HepG2 (cell line): ENCODE measurements around the gene FCER1G. TPM values are rescaled to one million over a fixed set of nuclear protein-coding genes. Genes with fewer than 3 reads are reported as not detected.

Experiments used
- ATF3 ChIP-seq: sonication (generic); formaldehyde crosslinking; IDR thresholded peaks from 2 replicates; pipeline ENCODE4 v1.4.0; 2020; ENCODE audit warnings: missing genetic modification reagents
- HOMEZ ChIP-seq: IDR thresholded peaks from 2 replicates; pipeline ENCODE4 v1.6.1; 2016; ENCODE audit warnings: low read depth
- KDM4B ChIP-seq: sonication (generic); formaldehyde crosslinking; IDR thresholded peaks from 2 replicates; pipeline ENCODE4 v1.4.0; 2020; ENCODE audit warnings: missing genetic modification reagents
- RARG ChIP-seq: sonication (generic); formaldehyde crosslinking; IDR thresholded peaks from 2 replicates; pipeline ENCODE4 v1.4.0; 2020; ENCODE audit warnings: low read depth, mild to moderate bottlenecking, missing genetic modification reagents
- SRF ChIP-seq: IDR thresholded peaks from 2 replicates; pipeline ENCODE4 v1.6.1; 2011; ENCODE audit warnings: mild to moderate bottlenecking, low read depth, low read length, moderate library complexity
- TFAP4 ChIP-seq: sonication (generic); IDR thresholded peaks from 2 replicates; pipeline ENCODE4 v1.6.1; 2016; ENCODE audit warnings: low read depth, borderline replicate concordance
- TIGD3 ChIP-seq: sonication (generic); formaldehyde crosslinking; IDR thresholded peaks from 2 replicates; pipeline ENCODE4 v1.5.1; 2020; ENCODE audit warnings: mild to moderate bottlenecking, missing genetic modification reagents, borderline replicate concordance
- XBP1 ChIP-seq: sonication (generic); formaldehyde crosslinking; IDR thresholded peaks from 2 replicates; pipeline ENCODE4 v1.5.0; 2020; ENCODE audit warnings: missing genetic modification reagents
- ZBTB20 ChIP-seq: sonication (generic); formaldehyde crosslinking; IDR thresholded peaks from 2 replicates; pipeline ENCODE4 v1.8.1; 2023; ENCODE audit warnings: missing genetic modification reagents, low read depth, mild to moderate bottlenecking, borderline replicate concordance
- ZBTB33 ChIP-seq: sonication (generic); formaldehyde crosslinking; IDR thresholded peaks from 2 replicates; pipeline ENCODE4 v1.4.0; 2020; ENCODE audit warnings: missing genetic modification reagents
- ZFP37 ChIP-seq: sonication (generic); formaldehyde crosslinking; IDR thresholded peaks from 2 replicates; pipeline ENCODE4 v1.4.0; 2020; ENCODE audit warnings: missing genetic modification reagents, borderline replicate concordance
- ZHX2 ChIP-seq, 2 experiments: sonication (generic) in 1 of 2; formaldehyde crosslinking in 1 of 2; IDR thresholded peaks; 2 replicates each; pipeline versions ENCODE4 v1.6.1 to v1.9.0; 2014 to 2022; ENCODE audit warnings: antibody characterized with exemption in 1 of 2, borderline replicate concordance in 1 of 2, inconsistent platforms in 1 of 2, low read depth in 1 of 2, missing genetic modification reagents in 1 of 2
- ZNF605 ChIP-seq: sonication (generic); formaldehyde crosslinking; IDR thresholded peaks from 2 replicates; pipeline ENCODE4 v1.8.0; 2022; ENCODE audit warnings: mild to moderate bottlenecking, missing genetic modification reagents
- ZNF709 ChIP-seq: sonication (generic); formaldehyde crosslinking; IDR thresholded peaks from 2 replicates; pipeline ENCODE4 v1.5.0; 2020; ENCODE audit warnings: mild to moderate bottlenecking, missing genetic modification reagents
- polyA plus RNA-seq, 8 experiments: library from polyadenylated mRNA; depleted of rRNA in 3 of 8; stranded (reverse) in 7 of 8; unstranded in 1 of 8; fragments of >200 nt; fragmentation: Illumina TruSeq in 4 of 8; extraction: Trizol in 4 of 8; gene quantifications; 2 replicates each; pipeline versions ENCODE4 v1.2.1 to v1.2.3, GENCODE V29; 2011 to 2016; ENCODE audit warnings: low read depth in 4 of 8, missing spikeins in 1 of 8, mixed read lengths in 1 of 8; ENCODE audit not compliant: insufficient read depth in 1 of 8
- total RNA-seq, 5 experiments: library from RNA; depleted of rRNA; stranded (reverse); fragments of >200 nt; fragmentation: Illumina TruSeq; extraction: Trizol; gene quantifications; 2 replicates each; pipeline ENCODE4 v1.2.3, GENCODE V29; 2016; ENCODE audit warnings: low read depth in 1 of 5

FCER1G gene
- total and polyA plus RNA-seq, 2 of the 13 experiments (the other 11 are each of a cell fraction or from before 2014, with no cell fraction given) = 1.3 to 6.4 TPM

GRCh38 chr1:161193561-161194235 is 21.4 kb upstream of the FCER1G start (continued):
- TF ChIP-seq ZBTB20 (CRISPR knock-in tag) (no peak), ZHX2 (IDR thresholded peaks at IDR 0.05; ENCODE audit: low read depth) (no peak), ZHX2 (CRISPR knock-in tag; IDR thresholded peaks at IDR 0.05; ENCODE audit: borderline replicate concordance) (no peak), ZBTB33 (CRISPR knock-in tag) (peak; percentile 98), ZNF709 (CRISPR knock-in tag) (no peak), ZNF605 (CRISPR knock-in tag) (no peak), ATF3 (no peak), SRF (no peak), RARG (CRISPR knock-in tag) (no peak), KDM4B (CRISPR knock-in tag) (no peak), ZFP37 (CRISPR knock-in tag) (no peak), XBP1 (no peak), TFAP4 (peak; percentile 31; the same call in 1 of the 2 replicates), HOMEZ (no peak), TIGD3 (CRISPR knock-in tag) (no peak)
